HG03066 (cell line): ENCODE results near the gene PITPNC1.

Experiments used
- ATAC-seq: cut with Tn5 transposase; IDR thresholded peaks from one replicate; pipeline ENCODE4 v1.9.1; 2021; ENCODE audit warnings: low read depth; ENCODE audit not compliant: unreplicated experiment

Gene PITPNC1

DNA sequence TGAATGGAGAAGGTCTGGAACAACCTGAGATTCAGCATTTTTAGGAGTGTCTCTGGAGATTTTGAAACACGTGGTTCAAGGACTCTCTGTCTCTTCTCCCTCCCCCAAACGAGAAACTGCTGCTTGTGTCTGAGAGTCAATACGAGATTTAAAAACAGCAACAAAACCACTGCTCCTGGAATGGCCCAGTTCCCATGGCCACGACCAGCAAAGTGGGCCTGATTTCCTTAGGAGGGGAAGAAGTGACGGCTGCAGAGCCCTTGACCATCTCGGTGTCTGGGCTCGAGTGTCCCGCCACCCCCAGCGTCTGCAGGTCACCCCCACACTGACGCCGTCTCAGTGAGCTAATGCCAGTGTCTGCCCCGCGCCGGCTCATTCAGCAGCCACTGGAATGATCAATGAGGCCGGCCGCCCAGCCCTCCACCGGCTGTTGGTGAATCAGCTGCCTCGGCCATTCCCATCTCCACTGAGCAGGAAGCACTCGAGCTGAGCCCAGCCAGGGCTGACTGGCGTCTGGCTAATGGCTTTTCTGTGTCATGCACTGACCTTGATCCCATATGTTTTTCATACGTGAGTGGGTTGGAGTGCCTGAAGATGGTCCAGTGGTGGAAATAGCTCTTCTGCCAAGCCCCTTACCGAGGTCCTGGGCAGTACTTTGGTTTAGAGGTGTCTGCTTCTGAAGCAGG, 151.8 kb downstream of the PITPNC1 start:
- no peak for ATAC-seq

DNA sequence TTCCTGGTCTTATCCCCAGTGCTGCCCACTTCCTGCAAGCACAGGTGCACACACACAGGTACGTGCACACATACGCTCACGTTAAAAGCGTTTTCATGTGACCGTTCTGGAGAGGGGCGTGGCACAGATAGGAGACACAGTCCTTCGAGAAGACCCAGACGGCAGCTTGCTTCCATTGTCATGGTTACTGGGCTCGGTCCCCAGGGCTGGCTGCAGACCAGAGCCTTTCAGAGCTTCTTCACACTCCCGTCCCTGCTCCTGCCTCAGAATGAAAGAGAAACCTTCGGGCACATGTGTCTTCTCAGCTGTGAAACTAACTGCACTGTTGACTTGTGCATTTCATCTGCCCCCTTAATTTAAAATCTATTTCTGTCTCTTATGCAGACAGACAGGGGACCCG, 154.2 kb downstream of the PITPNC1 start:
- ATAC-seq = peak; percentile 82

DNA sequence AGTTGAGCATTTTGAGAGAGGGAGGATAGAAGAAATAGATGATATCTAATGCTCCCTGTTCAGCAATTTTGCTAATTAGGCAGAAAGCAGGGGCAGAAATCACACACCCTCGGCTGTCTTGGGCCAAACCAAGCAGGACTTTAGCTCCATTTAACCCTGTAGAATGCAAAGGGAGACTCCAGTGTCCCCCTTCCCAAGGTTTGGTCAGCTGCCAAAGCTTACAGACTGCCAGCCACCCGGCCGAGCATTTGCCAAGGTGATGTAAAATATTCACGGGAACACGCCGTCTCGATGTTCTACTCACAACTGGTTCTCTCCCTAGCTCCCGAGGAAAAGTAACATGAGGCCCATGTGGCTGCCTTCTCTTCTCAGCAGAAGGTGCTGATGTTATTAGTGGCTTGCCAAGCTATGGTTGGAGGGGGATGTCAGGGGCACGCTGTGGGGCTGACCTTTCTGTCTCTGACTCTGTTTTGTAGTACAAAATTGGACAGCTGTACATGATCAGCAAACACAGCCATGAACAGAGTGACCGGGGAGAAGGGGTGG, 155.3 kb downstream of the PITPNC1 start:
- no peak for ATAC-seq

DNA sequence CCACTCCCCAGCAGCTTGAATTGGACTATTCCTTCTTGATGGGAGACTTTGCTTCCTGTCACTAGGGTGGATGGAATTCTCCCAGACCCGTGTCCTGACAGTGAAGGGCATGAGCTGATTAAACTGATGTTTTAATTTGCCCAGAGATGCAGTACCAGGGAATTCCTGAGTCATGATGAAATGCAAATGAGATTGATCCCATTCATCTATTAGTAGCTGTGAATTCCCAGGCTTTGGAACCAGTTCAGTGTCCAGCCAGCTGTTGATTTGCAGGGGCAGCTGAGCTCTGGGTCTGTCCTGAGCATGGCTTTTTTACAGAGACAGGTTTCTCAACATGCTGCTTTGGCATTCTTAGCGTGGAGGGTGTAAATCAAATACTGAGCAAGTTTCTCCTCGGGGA, 157.9 kb downstream of the PITPNC1 start:
- no peak for ATAC-seq

DNA sequence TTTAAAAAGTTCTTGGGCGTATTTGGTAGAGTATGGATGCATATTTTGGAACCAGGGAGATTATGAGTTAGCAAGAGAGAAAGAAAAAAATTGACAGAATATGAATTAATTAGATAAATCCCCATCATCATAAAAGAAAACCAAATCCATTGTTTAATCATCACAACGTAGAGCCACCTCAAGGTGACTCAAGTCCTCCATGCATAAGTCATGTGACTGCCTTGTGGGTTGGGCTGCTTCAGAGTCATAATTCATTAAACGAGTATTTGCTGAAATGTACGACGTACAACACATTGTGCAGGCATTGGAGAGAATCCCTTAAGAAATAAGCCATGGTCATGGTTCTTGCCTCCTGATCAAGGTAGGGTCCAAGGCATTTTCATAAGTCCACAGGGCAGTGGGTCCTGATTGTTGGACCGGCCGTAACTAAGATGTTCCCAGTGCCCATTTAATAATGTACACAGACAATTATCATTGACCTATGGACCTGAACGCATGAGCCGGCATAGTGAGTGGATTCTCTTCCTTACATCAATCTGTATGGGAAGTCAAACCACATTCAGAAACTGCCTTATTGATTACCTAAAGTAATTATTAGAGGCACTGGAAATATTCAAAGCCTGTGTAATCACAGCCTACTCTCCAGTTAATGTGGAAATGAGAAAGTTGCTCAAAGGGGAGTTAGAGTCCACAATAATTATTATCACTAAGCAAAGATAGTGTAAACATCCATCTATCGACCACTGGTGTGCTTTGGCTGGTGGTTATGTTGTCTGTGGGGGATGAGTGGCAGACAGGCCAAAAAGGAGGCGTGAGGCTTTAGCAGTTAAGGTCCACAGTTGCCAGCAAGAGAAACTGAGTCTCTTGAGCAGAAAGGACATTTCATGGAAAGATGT, 165.4 kb downstream of the PITPNC1 start:
- ATAC-seq = no peak

DNA sequence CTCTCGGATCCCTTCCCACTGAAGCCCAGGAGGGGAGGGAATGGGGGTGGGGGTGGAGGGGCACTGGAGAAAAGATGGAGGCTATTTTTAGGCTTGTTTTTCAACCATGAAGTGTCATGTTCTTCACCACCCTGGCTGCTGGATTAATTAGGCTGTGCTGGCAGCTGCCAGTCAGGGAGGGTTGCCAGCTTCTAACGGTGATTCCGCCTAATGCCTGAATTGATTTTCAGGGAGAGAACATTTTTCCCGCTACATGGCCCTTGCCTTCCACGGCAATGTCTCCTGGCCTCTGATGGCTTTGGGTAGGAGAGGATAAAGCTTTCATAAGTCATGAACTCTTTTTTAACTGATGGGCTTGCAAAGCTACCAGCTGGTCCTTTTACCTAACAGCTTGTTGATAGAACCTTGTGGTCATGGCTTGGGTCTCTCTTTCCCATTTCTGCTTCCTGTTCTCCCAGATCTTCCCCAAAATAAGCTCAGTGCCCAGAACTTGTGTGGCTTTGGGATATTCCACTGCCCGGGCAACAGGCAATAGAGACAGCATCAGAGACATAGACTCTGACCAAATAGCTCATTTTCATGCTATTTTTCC, 167.4 kb downstream of the PITPNC1 start:
- ATAC-seq = no peak

DNA sequence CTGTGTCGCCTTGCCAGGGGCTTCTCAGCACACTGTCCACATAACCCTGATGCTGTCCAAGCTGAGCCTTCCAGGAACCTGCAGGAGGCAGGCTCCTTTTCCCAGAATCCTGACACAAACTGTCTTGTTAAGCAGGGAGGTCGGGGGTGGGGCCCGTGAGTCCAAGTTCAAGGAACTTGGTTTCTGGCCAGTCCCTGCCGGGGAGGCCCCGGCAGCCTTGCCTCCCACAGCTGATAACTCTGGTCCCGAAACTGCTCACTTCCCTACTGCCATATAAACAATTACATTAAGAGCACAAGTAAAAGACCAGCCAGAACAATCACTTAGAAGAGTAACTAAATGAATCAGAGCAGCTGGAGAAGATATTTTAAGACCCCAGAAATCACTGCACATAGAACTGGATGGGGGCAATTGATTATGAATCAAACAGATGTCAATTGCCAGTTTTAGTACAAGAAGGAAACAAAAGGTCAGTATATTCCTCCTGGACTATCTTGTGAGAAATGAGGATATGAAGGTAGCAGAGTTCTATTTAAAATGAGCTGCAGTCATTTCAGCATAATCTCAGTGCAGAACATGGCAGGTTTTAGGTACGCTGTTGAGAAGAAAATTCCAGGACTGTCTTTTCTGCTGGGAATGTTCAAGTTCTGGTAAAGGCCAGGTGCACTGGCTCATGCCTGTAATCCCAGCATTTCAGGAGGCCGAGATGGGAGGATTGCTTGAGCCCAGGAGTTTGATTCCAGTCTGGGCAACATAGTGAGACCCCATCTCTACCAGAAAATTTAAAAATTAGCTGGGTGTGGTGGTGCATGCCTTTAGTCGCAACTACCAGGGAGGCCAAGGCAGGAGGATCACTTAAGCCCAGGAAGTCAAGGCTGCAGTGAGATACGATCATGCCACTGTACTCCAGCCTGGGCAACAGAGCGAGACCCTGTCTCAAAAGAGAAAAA, 169.8 kb downstream of the PITPNC1 start:
- peak; percentile 98 for ATAC-seq

DNA sequence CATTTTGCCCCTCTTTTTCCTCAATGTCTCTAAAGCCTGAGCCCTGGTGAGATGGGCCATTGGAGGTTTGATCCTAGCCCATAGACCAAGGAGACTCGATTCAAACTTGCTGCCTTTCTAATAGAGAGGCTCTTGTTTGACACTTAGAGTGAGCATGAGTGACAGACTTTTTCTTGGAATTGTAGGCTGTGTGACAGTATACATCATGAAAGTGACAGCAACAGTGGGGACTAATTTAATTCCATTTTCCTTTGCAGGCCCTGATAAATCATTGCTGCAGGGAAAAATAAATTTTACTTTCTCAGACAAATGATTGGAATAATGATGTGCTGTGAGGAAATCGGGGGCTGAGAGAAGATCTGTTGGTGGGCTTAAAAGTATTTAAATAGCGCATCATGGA, 171.6 kb downstream of the PITPNC1 start:
- ATAC-seq = no peak

DNA sequence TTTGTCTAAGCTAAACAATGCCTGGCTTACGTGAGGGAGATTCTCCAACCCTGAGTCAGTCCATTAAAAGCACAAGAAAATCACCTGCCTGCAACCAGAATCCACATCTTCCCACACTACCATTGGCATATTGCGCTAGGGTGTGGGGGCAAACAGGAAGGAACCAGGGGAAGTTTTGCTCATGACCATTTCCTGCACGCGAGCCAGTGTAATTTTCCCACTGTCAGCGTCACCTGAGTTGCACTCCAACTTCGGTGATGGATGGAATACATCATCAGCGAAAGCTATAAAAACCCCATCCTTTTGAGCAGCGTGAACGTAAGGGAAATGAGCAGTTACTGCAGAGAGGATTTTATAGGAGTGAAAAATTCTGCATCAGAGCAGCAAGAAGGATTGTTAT, 172.7 kb downstream of the PITPNC1 start:
- ATAC-seq = no peak

DNA sequence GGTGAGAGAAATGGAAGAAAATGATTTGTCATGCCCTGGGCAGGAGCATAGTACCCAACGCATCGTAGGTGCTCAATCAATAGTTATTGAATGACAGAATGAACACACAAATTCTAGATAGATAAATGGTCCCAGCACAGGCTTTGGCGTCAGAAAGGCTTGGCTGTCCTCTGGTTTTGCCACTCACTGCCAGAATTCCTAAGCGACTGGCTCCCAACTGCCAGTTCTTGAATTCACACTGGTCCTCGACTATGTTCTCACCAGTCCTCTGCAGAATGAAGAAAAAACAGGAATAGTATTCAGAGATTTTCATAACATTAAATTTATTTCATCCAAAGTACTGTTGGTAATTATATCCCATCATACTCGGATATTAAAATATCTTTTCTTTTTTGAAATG, 177.6 kb downstream of the PITPNC1 start:
- ATAC-seq = no peak

DNA sequence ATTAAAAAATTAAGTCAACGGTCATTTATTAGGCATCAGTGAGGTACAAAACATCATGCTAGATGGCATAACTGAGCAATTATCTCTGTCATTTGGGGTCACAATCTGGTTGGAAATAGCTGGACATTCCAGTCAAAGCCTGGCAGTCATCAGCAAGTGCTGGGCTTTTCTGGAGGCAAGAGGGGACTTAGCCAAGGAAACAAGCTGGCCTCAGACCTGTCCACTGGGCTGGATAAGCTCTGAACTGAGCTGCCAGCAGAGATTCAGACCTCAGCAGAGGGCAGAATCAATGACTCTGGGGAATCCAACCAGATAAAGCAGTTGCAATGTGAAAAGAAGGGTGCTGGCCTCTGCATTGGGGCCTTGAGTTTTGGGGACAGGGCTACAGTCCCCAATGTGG, 178.8 kb downstream of the PITPNC1 start:
- no peak for ATAC-seq

DNA sequence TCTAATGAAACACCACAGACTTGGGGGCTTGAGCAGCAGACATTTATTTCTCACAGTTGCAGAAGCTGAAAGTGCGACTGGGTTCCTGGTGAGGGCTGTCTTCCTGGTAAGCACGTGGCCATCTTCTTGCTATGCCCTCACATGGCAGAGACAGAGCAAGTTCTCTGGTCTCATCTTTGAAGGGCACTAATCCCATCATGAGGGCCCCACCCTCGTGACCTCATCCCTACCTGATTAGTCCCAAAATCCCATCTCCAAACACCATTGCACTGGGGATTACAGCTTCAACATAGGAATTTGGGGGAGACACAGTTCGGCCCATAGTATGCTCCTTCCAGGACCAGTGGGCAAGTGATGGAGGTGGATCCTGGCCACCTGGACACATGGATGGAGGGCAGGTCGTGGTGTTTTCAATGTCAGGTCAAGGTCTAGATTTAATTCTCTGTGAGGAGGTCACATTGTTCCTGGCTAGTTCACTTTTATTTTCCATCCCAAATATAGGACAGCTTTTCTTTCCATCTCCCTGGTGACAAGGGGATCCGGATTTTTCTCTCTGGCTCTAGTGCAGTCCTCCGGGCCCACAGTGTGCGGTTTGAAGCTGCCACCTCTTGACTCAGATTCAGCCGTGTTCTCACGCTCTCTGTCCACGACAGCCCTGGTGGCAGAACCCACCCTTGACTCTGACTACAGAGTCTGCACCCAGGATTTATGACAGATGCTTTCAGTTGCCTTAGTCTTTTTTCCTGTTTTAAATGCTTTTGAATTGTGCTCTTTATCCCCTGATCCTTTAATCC, 180.2 kb downstream of the PITPNC1 start:
- ATAC-seq = no peak

DNA sequence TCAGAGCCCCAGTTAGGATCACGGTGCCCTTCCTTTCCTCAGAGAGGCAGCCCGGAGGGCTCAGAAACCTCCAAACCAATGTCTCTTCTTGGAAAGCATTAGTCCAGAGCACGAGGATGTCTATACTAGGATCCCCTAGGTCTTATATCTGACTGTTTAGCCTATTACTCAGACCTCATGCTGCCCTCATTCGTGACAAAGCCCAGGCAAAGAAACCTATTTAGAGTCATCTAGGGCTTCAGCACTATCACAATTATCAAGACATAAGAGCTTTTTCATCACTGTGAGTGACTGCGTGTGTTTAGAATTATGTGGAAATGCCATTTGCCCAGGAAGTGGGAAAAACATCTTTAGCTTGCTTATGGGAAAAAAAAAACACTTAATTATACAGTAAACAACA, 180.8 kb downstream of the PITPNC1 start:
- no peak for ATAC-seq

DNA sequence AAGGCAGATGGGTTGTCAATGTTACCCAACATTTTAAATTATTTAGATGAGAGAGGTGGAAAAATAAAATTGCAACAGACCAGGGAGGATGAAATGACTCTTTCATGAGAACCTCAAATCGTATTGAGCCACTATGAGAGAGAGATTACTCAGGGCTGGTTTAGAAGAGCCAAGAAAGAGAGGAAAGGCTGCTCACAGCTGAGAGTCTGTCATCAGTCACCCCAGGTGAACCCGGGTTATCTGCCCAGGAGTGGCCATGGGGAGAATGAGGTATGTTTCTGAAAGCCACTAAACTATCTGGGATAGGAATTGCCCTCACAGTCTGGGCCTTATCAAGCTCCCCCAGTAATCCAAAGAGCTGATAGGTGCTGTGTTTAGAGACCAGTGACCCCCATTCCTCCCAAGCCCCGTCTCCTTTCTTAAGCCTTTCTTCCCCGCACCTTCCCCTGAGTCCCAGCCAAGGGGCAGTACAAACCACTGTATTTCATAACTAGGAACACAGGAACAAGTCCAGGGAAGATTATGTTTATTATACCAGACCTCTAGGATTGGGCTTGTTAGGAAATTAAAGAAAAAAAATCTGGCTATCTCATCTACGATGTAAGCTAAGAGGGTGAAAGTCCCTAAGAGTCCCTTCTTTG, 181.8 kb downstream of the PITPNC1 start:
- no peak for ATAC-seq

DNA sequence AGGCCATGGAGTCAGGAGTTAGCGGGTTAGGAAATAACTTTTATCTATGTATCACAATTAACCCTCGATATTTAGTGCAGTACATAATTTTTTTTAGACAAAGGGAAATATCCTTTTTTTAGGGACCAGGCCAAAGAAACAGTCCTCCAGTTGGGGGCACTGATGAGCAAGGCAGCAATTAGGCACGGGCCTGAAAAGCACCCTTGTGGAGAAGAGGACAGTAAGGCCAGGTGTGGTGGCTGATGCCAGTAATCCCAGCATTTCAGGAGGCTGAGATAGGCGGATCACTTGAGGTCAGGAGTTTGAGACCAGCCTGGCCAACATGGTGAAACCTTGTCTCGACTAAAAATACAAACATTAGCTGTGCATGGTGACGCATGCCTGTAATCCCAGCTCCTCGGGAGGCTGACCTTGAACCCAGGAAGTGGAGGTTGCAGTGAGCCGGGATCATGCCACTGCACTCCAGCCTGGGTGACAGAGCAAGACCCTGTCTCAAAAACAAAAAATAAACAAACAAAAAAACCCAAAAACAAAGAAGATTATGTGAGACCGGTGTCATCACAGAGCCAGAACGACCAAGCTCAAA, 182.4 kb downstream of the PITPNC1 start:
- ATAC-seq = no peak

DNA sequence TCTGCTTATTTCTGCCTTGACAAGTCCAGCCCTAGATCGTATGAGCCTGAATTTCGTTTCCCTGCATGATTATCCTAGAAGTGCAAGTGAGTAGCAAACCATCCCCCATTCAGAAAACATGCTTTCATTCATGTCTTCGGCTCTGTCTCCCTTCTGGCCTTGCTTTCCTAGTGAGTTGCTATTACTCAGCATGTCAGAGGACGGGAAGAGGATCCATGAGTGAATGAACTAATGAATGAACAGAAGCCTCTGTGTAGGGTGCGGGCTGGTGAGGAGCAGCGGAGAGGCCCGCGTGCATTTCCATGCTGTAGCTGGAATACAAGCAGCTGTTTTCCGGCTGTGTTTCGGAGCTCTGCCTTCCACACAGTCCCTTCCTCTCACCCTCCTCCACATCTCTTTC, 184.9 kb downstream of the PITPNC1 start:
- ATAC-seq = no peak

DNA sequence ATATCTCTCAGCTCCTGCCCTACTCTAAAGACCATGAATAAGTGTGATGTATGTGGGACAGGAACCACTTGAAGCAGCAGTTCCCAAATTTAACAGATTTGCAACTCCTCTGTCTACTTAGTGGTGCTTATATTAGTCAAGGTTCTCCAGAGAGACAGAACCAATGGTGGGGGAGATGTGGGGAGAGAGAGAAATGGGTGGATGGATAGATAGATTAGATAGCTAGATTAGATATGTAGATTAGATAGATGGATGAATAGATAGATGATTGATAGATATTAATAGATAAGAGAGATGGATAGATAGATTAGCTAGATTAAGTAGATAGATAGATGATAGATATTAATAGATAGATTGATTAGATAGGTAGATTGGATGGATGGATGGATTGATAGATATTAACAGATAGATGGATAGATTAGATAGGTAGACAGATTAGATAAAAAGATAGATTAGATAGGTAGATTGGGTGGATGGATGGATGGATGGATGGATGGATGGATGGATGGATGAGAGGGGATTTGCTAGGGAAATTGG, 186.7 kb downstream of the PITPNC1 start:
- ATAC-seq = no peak

DNA sequence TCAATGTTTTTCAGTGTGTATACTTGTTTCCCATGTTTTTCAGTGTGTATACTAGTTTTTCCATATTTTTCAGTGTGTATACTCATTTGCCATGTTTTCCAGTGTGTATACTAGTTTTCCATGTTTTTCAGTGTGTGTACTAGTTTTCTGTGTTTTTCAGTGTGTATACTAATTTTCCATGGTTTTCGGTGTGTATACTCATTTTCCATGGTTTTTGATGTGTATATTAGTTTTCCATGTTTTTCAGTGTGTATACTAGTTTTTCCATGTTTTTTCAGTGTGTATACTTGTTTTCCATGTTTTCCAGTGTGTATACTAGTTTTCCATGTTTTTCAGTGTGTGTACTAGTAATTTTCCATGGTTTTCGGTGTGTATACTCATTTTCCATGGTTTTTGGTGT, 188.0 kb downstream of the PITPNC1 start:
- no peak for ATAC-seq
